ENCODE results near the gene FAM76B. TPM values are rescaled to one million over a fixed set of nuclear protein-coding genes. Genes with fewer than 3 reads are reported as not detected.

FAM76B gene
- total and polyA plus RNA-seq, 2 of the 13 experiments (the other 11 are each of a cell fraction or from before 2014, with no cell fraction given): 20.2 to 24.2 TPM

DNA sequence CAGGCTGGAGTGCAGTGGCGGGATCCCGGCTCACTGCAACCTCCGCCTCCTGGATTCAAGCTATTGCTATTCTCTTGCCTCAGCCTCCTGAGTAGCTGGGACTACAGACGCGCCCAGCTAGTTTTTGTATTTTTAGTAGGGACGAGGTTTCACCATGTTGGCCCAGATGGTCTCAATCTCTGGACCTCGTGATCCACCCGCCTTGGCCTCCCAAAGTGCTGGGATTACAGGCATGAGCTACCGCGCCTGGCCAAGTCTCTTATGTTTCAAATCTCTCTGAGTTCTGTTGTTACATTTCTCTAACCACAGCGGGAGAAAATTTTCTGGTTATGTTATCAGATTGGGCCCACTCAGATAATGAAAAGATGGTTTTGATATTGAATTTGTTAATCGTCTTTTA lies 10.9 kb upstream of the FAM76B start:
- peaks cover 27% of the 10 kb centered on the region for H3K79me2 ChIP-seq (ENCODE audit: insufficient read depth, low read length)
- H2AFZ ChIP-seq (ENCODE audit: low read length): no peak overlapping the region
- H3K4me2 ChIP-seq (ENCODE audit: low read depth, low read length): no peak overlapping the region
- CTCF ChIA-PET (ENCODE audit: low intra/inter-chr PET ratio, low total read pairs): no interaction called here
- over 99% methylated on average over 12 of the region's 12 CpGs for WGBS (ENCODE audit: low lambda C conversion rate)
- intact Hi-C loops (cut with micrococcal nuclease; ENCODE audit: unreplicated experiment) (no loop called here), in situ Hi-C loops (cut with HindIII; ENCODE audit: extremely low pct_ligation_motif_present, low pct_unique_long_range_greater_than_20kb) (no loop called here)
- no peak overlapping the region for H3K4me3 ChIP-seq (replicated peaks in 1 of 3; ENCODE audit: insufficient read depth in 1 of 3, low read depth in 2 of 3, low read length in 3 of 3)
- H3K9me3 ChIP-seq (ENCODE audit: low read length): no peaks in the 10 kb centered on the region
- no peak for ATAC-seq
- no peak overlapping the region for H3K27ac ChIP-seq (ENCODE audit: extremely low read length, insufficient read depth, low read length)
- no TSS peak for BruUV-seq (replicated peaks)
- no peaks in the 10 kb centered on the region for H3K27me3 ChIP-seq (ENCODE audit: control insufficient read depth in 1 of 2, insufficient read depth in 2 of 2, low read length in 2 of 2)
- no peak for DNase-seq (ENCODE audit: low spot score)
- H3K36me3 ChIP-seq (replicated peaks in 1 of 2; ENCODE audit: control insufficient read depth in 1 of 2, insufficient read depth in 2 of 2, low read length in 2 of 2): peaks cover 4 to 33% of the 10 kb centered on the region in 2 experiments; a peak in 4 of 5 replicates
- no peak for TF ChIP-seq IRX3 (CRISPR knock-in tag; IDR thresholded peaks at IDR 0.05; ENCODE audit: borderline replicate concordance, low read depth)
- TF ChIP-seq SSRP1 (CRISPR knock-in tag; IDR thresholded peaks at IDR 0.05): no peak
- no peak for TF ChIP-seq NFKBIZ (CRISPR knock-in tag; IDR thresholded peaks at IDR 0.05)
- TF ChIP-seq ATF4 (CRISPR knock-in tag; IDR thresholded peaks at IDR 0.05): no peak
- no peak for TF ChIP-seq FOXA3 (CRISPR knock-in tag; IDR thresholded peaks at IDR 0.05)
- TF ChIP-seq, protein P1, sequence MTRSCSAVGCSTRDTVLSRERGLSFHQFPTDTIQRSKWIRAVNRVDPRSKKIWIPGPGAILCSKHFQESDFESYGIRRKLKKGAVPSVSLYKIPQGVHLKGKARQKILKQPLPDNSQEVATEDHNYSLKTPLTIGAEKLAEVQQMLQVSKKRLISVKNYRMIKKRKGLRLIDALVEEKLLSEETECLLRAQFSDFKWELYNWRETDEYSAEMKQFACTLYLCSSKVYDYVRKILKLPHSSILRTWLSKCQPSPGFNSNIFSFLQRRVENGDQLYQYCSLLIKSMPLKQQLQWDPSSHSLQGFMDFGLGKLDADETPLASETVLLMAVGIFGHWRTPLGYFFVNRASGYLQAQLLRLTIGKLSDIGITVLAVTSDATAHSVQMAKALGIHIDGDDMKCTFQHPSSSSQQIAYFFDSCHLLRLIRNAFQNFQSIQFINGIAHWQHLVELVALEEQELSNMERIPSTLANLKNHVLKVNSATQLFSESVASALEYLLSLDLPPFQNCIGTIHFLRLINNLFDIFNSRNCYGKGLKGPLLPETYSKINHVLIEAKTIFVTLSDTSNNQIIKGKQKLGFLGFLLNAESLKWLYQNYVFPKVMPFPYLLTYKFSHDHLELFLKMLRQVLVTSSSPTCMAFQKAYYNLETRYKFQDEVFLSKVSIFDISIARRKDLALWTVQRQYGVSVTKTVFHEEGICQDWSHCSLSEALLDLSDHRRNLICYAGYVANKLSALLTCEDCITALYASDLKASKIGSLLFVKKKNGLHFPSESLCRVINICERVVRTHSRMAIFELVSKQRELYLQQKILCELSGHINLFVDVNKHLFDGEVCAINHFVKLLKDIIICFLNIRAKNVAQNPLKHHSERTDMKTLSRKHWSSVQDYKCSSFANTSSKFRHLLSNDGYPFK (CRISPR knock-in tag; IDR thresholded peaks at IDR 0.05; ENCODE audit: borderline replicate concordance): no peak
- no peak for TF ChIP-seq TP53 (CRISPR knock-in tag; conservative IDR thresholded peaks at IDR 0.05)
- no peak for TF ChIP-seq JUNB (CRISPR knock-in tag; IDR thresholded peaks at IDR 0.05; ENCODE audit: borderline replicate concordance)
- no peak for TF ChIP-seq ZNF101 (CRISPR knock-in tag; IDR thresholded peaks at IDR 0.05; ENCODE audit: borderline replicate concordance, low read depth)
- no peak for TF ChIP-seq PRDM10 (CRISPR knock-in tag; IDR thresholded peaks at IDR 0.05; ENCODE audit: low read depth)
- no peak for TF ChIP-seq ZBTB7A (CRISPR knock-in tag; IDR thresholded peaks at IDR 0.05)
- no peak for TF ChIP-seq HNRNPUL1 (IDR thresholded peaks at IDR 0.05; ENCODE audit: low read depth, low read length)
- TF ChIP-seq FOXJ3 (CRISPR knock-in tag; IDR thresholded peaks at IDR 0.05; ENCODE audit: borderline replicate concordance): no peak
- TF ChIP-seq NRL (CRISPR knock-in tag; IDR thresholded peaks at IDR 0.05; ENCODE audit: borderline replicate concordance): no peak
- TF ChIP-seq, protein P2, sequence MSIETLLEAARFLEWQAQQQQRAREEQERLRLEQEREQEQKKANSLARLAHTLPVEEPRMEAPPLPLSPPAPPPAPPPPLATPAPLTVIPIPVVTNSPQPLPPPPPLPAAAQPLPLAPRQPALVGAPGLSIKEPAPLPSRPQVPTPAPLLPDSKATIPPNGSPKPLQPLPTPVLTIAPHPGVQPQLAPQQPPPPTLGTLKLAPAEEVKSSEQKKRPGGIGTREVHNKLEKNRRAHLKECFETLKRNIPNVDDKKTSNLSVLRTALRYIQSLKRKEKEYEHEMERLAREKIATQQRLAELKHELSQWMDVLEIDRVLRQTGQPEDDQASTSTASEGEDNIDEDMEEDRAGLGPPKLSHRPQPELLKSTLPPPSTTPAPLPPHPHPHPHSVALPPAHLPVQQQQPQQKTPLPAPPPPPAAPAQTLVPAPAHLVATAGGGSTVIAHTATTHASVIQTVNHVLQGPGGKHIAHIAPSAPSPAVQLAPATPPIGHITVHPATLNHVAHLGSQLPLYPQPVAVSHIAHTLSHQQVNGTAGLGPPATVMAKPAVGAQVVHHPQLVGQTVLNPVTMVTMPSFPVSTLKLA (IDR thresholded peaks at IDR 0.05): no peak
- no peak for TF ChIP-seq RFXANK (CRISPR knock-in tag; IDR thresholded peaks at IDR 0.05)
- no peak for TF ChIP-seq ZNF12 (CRISPR knock-in tag; IDR thresholded peaks at IDR 0.05)
- TF ChIP-seq U2AF1 (optimal IDR thresholded peaks at IDR 0.05; ENCODE audit: low read depth, low read length): no peak
- POLR2A ChIA-PET: no interaction called here
- H3K4me1 ChIP-seq (ENCODE audit: insufficient read depth, low read length): peaks cover 7% of the 10 kb centered on the region
- H3K9ac ChIP-seq (ENCODE audit: insufficient read depth, low read depth, low read length): no peak overlapping the region
- no peak for FAIRE-seq
- H4K20me1 ChIP-seq (ENCODE audit: insufficient read depth, low read length): no peaks in the 10 kb centered on the region
